ENCODE data around the gene KNCN.

Gene KNCN

GRCh38 chr1:46523496-46524353, 27.7 kb downstream of the KNCN start:
- DNase-seq, result peak; percentile 54

- no peak for DNase-seq
These were observed 28.5 kb downstream of the KNCN start for GRCh38 chr1:46522969-46523320.

GRCh38 chr1:46522184-46522968, 29.1 kb downstream of the KNCN start:
- no peak for DNase-seq

GRCh38 chr1:46521414-46521813, 30.0 kb downstream of the KNCN start:
- DNase-seq, result no peak

GRCh38 chr1:46520063-46520911, 31.2 kb downstream of the KNCN start:
- DNase-seq, result no peak

GRCh38 chr1:46519209-46519608, 32.2 kb downstream of the KNCN start:
- peak; percentile 34 for DNase-seq

- DNase-seq, result peak; percentile 29
These were observed 33.4 kb downstream of the KNCN start for GRCh38 chr1:46517932-46518498.

GRCh38 chr1:46517010-46517600, 34.3 kb downstream of the KNCN start:
- peak; percentile 96 for DNase-seq

GRCh38 chr1:46516200-46516950, 35.1 kb downstream of the KNCN start:
- DNase-seq, result no peak

GRCh38 chr1:46515576-46515975, 35.9 kb downstream of the KNCN start:
- no peak for DNase-seq

GRCh38 chr1:46513536-46513935, 37.9 kb downstream of the KNCN start:
- no peak for DNase-seq

GRCh38 chr1:46512792-46513190, 38.7 kb downstream of the KNCN start:
- no peak for DNase-seq

- DNase-seq, result no peak
These were observed 39.2 kb downstream of the KNCN start for GRCh38 chr1:46512135-46512791.

- DNase-seq, result no peak
These were observed 40.5 kb downstream of the KNCN start for GRCh38 chr1:46510998-46511365.

GRCh38 chr1:46510341-46510997, 41.0 kb downstream of the KNCN start:
- no peak for DNase-seq

GRCh38 chr1:46508757-46509156, 42.7 kb downstream of the KNCN start:
- no peak for DNase-seq

- DNase-seq, result no peak
These were observed 44.8 kb downstream of the KNCN start for GRCh38 chr1:46506470-46507219.

GRCh38 chr1:46503421-46503820, 48.0 kb downstream of the KNCN start:
- DNase-seq, result no peak

GRCh38 chr1:46501528-46501927, 49.9 kb downstream of the KNCN start:
- DNase-seq, result no peak

GRCh38 chr1:46497665-46498064, 53.8 kb downstream of the KNCN start:
- DNase-seq, result no peak
